ENCODE measurements around the gene IGFN1. TPM values are rescaled to one million over a fixed set of nuclear protein-coding genes. Genes with fewer than 3 reads are reported as not detected.

Gene IGFN1
- total RNA-seq, 3 donors from 2014 or later (not counting 1 experiment from before 2014, with no cell fraction given), result not detected

DNA sequence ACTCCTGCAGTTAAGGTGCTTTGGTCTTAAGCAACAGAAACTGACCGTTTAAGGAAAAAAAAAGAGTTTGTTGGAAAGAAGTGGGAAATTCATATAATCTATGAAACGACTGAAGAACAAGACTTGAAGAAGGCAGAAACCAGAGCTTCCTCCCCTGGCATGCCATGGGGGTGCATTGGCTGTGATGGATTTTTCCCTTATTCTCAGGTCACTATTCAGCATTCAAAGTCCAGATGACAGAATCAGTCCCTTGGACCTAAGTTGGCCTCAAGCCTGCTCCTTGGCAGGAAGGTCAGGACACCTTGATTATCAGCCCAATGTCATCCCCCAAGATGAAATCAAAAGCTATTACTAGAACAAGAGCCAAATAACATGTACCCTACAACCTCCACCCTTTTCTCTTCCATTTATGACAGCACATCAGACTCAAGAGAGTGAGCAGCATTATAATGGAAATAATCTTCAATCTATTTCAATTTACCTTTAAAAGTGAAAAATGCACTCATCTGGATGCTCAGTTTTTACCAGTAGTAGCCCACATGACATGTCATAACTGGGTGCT is 20.6 kb upstream of the IGFN1 start:
- 90% methylated on average over 2 of the region's 2 CpGs for WGBS (ENCODE audit: insufficient coverage)
- intact Hi-C loops (cut with micrococcal nuclease), result no loop called here

GRCh38 chr1:201170533-201171062 is 20.0 kb upstream of the IGFN1 start:
- Mint-ChIP-seq H3K4me3 (peak overlapping the region; percentile 83), H3K9me3 (no peaks in the 10 kb centered on the region), H3K4me1 (peaks cover 16 to 18% of the 10 kb centered on the region in 2 donors), H3K27ac (peak overlapping the region in 1 of 2 donors; percentile 78), H3K27me3 (ENCODE audit: low read depth in 2 of 2) (peaks cover 21 to 22% of the 10 kb centered on the region in 2 donors), H3K36me3 (no peaks in the 10 kb centered on the region)
- Histone ChIP-seq H3K27me3 (ENCODE audit: control insufficient read depth, insufficient read depth, low read length) (no peaks in the 10 kb centered on the region), H3K9me3 (ENCODE audit: control insufficient read depth, insufficient read depth, low read length) (no peaks in the 10 kb centered on the region), H3K4me1 (ENCODE audit: control insufficient read depth, insufficient read depth, low read length) (peaks cover 15% of the 10 kb centered on the region), H3K36me3 (ENCODE audit: control insufficient read depth, insufficient read depth, low read length) (no peaks in the 10 kb centered on the region), H3K27ac (ENCODE audit: low read length) (no peak overlapping the region), H3K4me3 (ENCODE audit: low read length) (peak overlapping the region; percentile 57)
- ATAC-seq, result peak; percentile 89 to 95 (median 94)
- 15% methylated on average over 26 of the region's 26 CpGs for WGBS (ENCODE audit: insufficient coverage)
- peak; percentile 47 to 80 for DNase-seq
- intact Hi-C loops (cut with micrococcal nuclease), result no loop called here
- TF ChIP-seq, protein P1, sequence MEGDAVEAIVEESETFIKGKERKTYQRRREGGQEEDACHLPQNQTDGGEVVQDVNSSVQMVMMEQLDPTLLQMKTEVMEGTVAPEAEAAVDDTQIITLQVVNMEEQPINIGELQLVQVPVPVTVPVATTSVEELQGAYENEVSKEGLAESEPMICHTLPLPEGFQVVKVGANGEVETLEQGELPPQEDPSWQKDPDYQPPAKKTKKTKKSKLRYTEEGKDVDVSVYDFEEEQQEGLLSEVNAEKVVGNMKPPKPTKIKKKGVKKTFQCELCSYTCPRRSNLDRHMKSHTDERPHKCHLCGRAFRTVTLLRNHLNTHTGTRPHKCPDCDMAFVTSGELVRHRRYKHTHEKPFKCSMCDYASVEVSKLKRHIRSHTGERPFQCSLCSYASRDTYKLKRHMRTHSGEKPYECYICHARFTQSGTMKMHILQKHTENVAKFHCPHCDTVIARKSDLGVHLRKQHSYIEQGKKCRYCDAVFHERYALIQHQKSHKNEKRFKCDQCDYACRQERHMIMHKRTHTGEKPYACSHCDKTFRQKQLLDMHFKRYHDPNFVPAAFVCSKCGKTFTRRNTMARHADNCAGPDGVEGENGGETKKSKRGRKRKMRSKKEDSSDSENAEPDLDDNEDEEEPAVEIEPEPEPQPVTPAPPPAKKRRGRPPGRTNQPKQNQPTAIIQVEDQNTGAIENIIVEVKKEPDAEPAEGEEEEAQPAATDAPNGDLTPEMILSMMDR (IDR thresholded peaks at IDR 0.05), result no peak

More for the DNA sequence above, 20.6 kb upstream of the IGFN1 start:
- peak overlapping the region in 1 of 2 donors; percentile 78 for H3K27ac Mint-ChIP-seq
- H3K9me3 Mint-ChIP-seq, result no peaks in the 10 kb centered on the region
- Histone ChIP-seq H3K27me3 (ENCODE audit: control insufficient read depth, insufficient read depth, low read length) (no peaks in the 10 kb centered on the region), H3K27ac (ENCODE audit: low read length) (no peak overlapping the region), H3K36me3 (ENCODE audit: control insufficient read depth, insufficient read depth, low read length) (no peaks in the 10 kb centered on the region), H3K9me3 (ENCODE audit: control insufficient read depth, insufficient read depth, low read length) (no peaks in the 10 kb centered on the region), H3K4me3 (ENCODE audit: low read length) (no peak overlapping the region), H3K4me1 (ENCODE audit: control insufficient read depth, insufficient read depth, low read length) (peaks cover 15% of the 10 kb centered on the region)
- H3K4me1 Mint-ChIP-seq, result peaks cover 16 to 18% of the 10 kb centered on the region in 2 donors
- H3K4me3 Mint-ChIP-seq, result peak overlapping the region; percentile 83
- H3K27me3 Mint-ChIP-seq (ENCODE audit: low read depth in 2 of 2), result peaks cover 21 to 22% of the 10 kb centered on the region in 2 donors
- TF ChIP-seq, protein P1 (IDR thresholded peaks at IDR 0.05), result no peak
- no peak for DNase-seq
- H3K36me3 Mint-ChIP-seq, result no peaks in the 10 kb centered on the region
- ATAC-seq, result no peak

DNA sequence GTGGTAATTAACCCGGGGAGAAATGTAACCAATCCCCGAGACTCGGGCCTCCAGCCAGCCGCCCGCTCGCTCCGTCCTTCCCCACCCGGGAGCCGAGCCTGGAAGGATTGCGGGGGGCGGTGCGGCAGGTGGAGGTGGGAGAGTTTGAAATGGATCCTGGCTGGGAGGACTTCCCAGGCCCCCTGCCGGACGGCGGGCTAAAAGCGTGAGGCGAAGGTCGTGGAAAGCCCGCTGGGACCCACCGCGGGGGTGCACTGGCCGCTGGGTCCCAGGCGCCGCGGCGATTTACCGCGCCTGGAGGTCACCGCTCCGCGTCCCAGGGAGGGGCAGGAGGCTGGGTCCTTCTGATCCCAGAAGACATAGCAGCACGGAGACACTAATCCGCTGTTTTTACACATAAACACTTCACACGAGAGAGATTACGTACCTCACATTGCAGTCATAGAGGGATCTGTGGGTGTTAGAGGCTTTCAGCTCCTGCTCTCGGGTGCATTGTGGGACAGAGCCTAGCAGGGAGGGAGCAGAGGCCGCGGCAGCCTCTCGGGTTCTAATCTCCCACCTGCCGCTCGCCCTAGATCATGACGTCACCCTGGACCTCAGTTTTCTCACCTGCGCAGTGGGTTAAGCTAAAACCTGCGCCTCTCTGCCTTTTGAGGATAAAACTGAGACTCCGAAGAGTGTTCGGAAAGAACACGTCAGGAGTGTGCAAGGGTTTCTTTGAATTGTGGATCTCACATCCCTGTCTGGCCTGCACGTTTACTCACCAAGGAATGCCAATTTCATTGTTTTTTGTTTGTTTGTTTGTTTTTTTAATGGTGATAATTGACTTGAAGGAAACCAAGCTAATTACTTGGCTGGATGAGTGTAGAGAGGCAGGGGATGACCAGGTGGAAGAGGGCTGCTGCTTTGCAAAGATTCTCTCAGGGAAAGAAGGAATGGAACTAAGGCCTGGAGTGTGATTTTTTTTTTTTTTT is 19.3 kb upstream of the IGFN1 start:
- ATAC-seq (peak; percentile 49 to 58 (median 55)), DNase-seq (peak; percentile 29 to 67)
- H3K27me3 ChIP-seq (ENCODE audit: control insufficient read depth, insufficient read depth, low read length), result no peaks in the 10 kb centered on the region
- H3K27ac Mint-ChIP-seq, result peak overlapping the region in 1 of 2 donors; percentile 78
- H3K27me3 Mint-ChIP-seq (ENCODE audit: low read depth in 2 of 2), result peaks cover 19 to 21% of the 10 kb centered on the region in 2 donors
- intact Hi-C loops (cut with micrococcal nuclease), result no loop called here
- peak overlapping the region; percentile 57 for H3K4me3 ChIP-seq (ENCODE audit: low read length)
- 9% methylated on average over 46 of the region's 48 CpGs for WGBS (ENCODE audit: insufficient coverage)
- H3K36me3 Mint-ChIP-seq, result no peaks in the 10 kb centered on the region
- H3K36me3 ChIP-seq (ENCODE audit: control insufficient read depth, insufficient read depth, low read length), result no peaks in the 10 kb centered on the region
- peaks cover 16 to 18% of the 10 kb centered on the region in 2 donors for H3K4me1 Mint-ChIP-seq
- no peak overlapping the region for H3K27ac ChIP-seq (ENCODE audit: low read length)
- H3K4me3 Mint-ChIP-seq, result peak overlapping the region; percentile 83
- TF ChIP-seq, protein P1 (IDR thresholded peaks at IDR 0.05), result no peak
- no peaks in the 10 kb centered on the region for H3K9me3 Mint-ChIP-seq
- no peaks in the 10 kb centered on the region for H3K9me3 ChIP-seq (ENCODE audit: control insufficient read depth, insufficient read depth, low read length)
- peaks cover 15% of the 10 kb centered on the region for H3K4me1 ChIP-seq (ENCODE audit: control insufficient read depth, insufficient read depth, low read length)
